ENCODE data around the gene WDR43. TPM values are rescaled to one million over a fixed set of nuclear protein-coding genes. Genes with fewer than 3 reads are reported as not detected.

Gene WDR43
- total and polyA plus RNA-seq, 9 of the 15 experiments (the other 6 are each of a cell fraction or from before 2014, with no cell fraction given): 34.6 to 197 (median 105) TPM

- TF ChIP-seq POLR2A (conservative IDR thresholded peaks at IDR 0.05): peak; percentile 48; the same call in 1 of the 2 replicates
- TF ChIP-seq ZMIZ1 (IDR thresholded peaks at IDR 0.05; ENCODE audit: low read depth in 2 of 2, low read length in 2 of 2): no peak
Observed at GRCh38 chr2:28926847-28927246, 32.4 kb downstream of the WDR43 start.

GRCh38 chr2:28927469-28927868 is 33.0 kb downstream of the WDR43 start:
- POLR2A ChIA-PET: no interaction called here
- Histone ChIP-seq H3K9ac (ENCODE audit: insufficient read depth in 1 of 2, low read depth in 2 of 2, low read length in 2 of 2) (no peak overlapping the region), H3K27ac (ENCODE audit: extremely low read depth, low read depth, low read length) (no peak overlapping the region), H3K27me3 (ENCODE audit: control insufficient read depth in 2 of 2, insufficient read depth in 2 of 2, low read length in 2 of 2) (no peaks in the 10 kb centered on the region), H3K9me1 (ENCODE audit: control insufficient read depth, insufficient read depth, low read length) (no peaks in the 10 kb centered on the region), H3K4me2 (ENCODE audit: insufficient read depth, low read length) (no peak overlapping the region), H3K36me3 (ENCODE audit: control insufficient read depth, insufficient read depth, low read length) (peaks cover 100% of the 10 kb centered on the region), H4K20me1 (replicated peaks; ENCODE audit: control insufficient read depth, insufficient read depth, low read length) (no peaks in the 10 kb centered on the region; the same call in 1 of the 2 replicates), H3K79me2 (ENCODE audit: control insufficient read depth, insufficient read depth, low read length) (peaks cover 48% of the 10 kb centered on the region), H3K4me1 (replicated peaks in 1 of 2; ENCODE audit: control insufficient read depth in 2 of 2, insufficient read depth in 2 of 2, low read length in 2 of 2) (no peaks in the 10 kb centered on the region), H3K9me3 (replicated peaks; ENCODE audit: control insufficient read depth, insufficient read depth, low read depth, low read length) (no peaks in the 10 kb centered on the region), H3K4me3 (no peak overlapping the region), H2AFZ (ENCODE audit: low read depth, low read length) (no peak overlapping the region)
- 100% methylated on average over 2 of the region's 2 CpGs for WGBS (ENCODE audit: insufficient coverage, low coverage, missing lambda C conversion rate)
- in situ Hi-C loops (cut with MboI) (no loop called here), intact Hi-C loops (cut with micrococcal nuclease) (no loop called here)
- FAIRE-seq (no peak), ATAC-seq (no peak), DNase-seq (ENCODE audit: extremely low read depth in 1 of 4, low spot score in 3 of 4) (no peak)
- no TSS peak for BruUV-seq (replicated peaks)
- CTCF ChIA-PET (ENCODE audit: low intra/inter-chr PET ratio): no interaction called here
- TF ChIP-seq PRMT5 (CRISPR knock-in tag; IDR thresholded peaks at IDR 0.05): no peak
- TF ChIP-seq SMARCA4 (IDR thresholded peaks at IDR 0.05): no peak
- no peak for TF ChIP-seq E4F1 (CRISPR knock-in tag; IDR thresholded peaks at IDR 0.05; ENCODE audit: borderline replicate concordance)
- no peak for TF ChIP-seq ZNF398 (CRISPR knock-in tag; IDR thresholded peaks at IDR 0.05)

More at GRCh38 chr2:28926847-28927246, 32.4 kb downstream of the WDR43 start:
- Histone ChIP-seq H3K4me1 (replicated peaks in 1 of 2; ENCODE audit: control insufficient read depth in 2 of 2, insufficient read depth in 2 of 2, low read length in 2 of 2) (no peaks in the 10 kb centered on the region), H3K4me2 (ENCODE audit: insufficient read depth, low read length) (no peak overlapping the region), H2AFZ (ENCODE audit: low read depth, low read length) (no peak overlapping the region), H3K79me2 (ENCODE audit: control insufficient read depth, insufficient read depth, low read length) (peaks cover 53% of the 10 kb centered on the region), H3K9me1 (ENCODE audit: control insufficient read depth, insufficient read depth, low read length) (no peaks in the 10 kb centered on the region), H4K20me1 (replicated peaks; ENCODE audit: control insufficient read depth, insufficient read depth, low read length) (no peaks in the 10 kb centered on the region; the same call in 1 of the 2 replicates), H3K9ac (ENCODE audit: insufficient read depth in 1 of 2, low read depth in 2 of 2, low read length in 2 of 2) (no peak overlapping the region), H3K27me3 (ENCODE audit: control insufficient read depth in 2 of 2, insufficient read depth in 2 of 2, low read length in 2 of 2) (no peaks in the 10 kb centered on the region), H3K4me3 (no peak overlapping the region), H3K36me3 (ENCODE audit: control insufficient read depth, insufficient read depth, low read length) (peaks cover 100% of the 10 kb centered on the region), H3K9me3 (replicated peaks; ENCODE audit: control insufficient read depth, insufficient read depth, low read depth, low read length) (no peaks in the 10 kb centered on the region), H3K27ac (ENCODE audit: extremely low read depth, low read depth, low read length) (no peak overlapping the region)
- FAIRE-seq: no peak
- 88% methylated on average over 4 of the region's 4 CpGs for WGBS (ENCODE audit: insufficient coverage, low coverage, missing lambda C conversion rate)
- in situ Hi-C loops (cut with MboI): no loop called here
- ATAC-seq: no peak
- ChIA-PET CTCF (ENCODE audit: low intra/inter-chr PET ratio) (no interaction called here), POLR2A (no interaction called here)
- no peak for DNase-seq (ENCODE audit: extremely low read depth in 1 of 4, low spot score in 3 of 4)
- intact Hi-C loops (cut with micrococcal nuclease): no loop called here
- BruUV-seq (replicated peaks): no TSS peak
